ENCODE measurements around the gene EVA1C.
"Not testable (repeated sequence)": the region's sequence is repeated elsewhere in the genome, so short reads cannot be mapped to it uniquely, and the experiment has no call there.

The EVA1C gene

GRCh38 chr21:32424674-32425073, 12.2 kb downstream of the EVA1C start:
- no peak for DNase-seq (ENCODE audit: low read depth in 2 of 2)

- no peak for DNase-seq (ENCODE audit: low read depth in 2 of 2)
Observed at GRCh38 chr21:32425628-32426027, 13.1 kb downstream of the EVA1C start.

GRCh38 chr21:32426066-32426465, 13.6 kb downstream of the EVA1C start:
- DNase-seq (ENCODE audit: low read depth in 2 of 2): no peak

- DNase-seq (ENCODE audit: low read depth in 2 of 2): no peak
Observed at GRCh38 chr21:32426592-32427051, 14.1 kb downstream of the EVA1C start.

- DNase-seq (ENCODE audit: low read depth in 2 of 2): no peak
Observed at GRCh38 chr21:32427958-32428623, 15.6 kb downstream of the EVA1C start.

GRCh38 chr21:32432982-32433660, 20.6 kb downstream of the EVA1C start:
- not testable (repeated sequence) for DNase-seq (ENCODE audit: low read depth in 2 of 2)

GRCh38 chr21:32437729-32438128, 25.2 kb downstream of the EVA1C start:
- DNase-seq (ENCODE audit: low read depth in 2 of 2): no peak

- DNase-seq (ENCODE audit: low read depth in 2 of 2): no peak
Observed at GRCh38 chr21:32442566-32443318, 30.2 kb downstream of the EVA1C start.

GRCh38 chr21:32445101-32445500, 32.6 kb downstream of the EVA1C start:
- DNase-seq (ENCODE audit: low read depth in 2 of 2): no peak

GRCh38 chr21:32446440-32446839, 33.9 kb downstream of the EVA1C start:
- DNase-seq (ENCODE audit: low read depth in 2 of 2): not testable (repeated sequence)

GRCh38 chr21:32447224-32447623, 34.7 kb downstream of the EVA1C start:
- DNase-seq (ENCODE audit: low read depth in 2 of 2): no peak

- no peak for DNase-seq (ENCODE audit: low read depth in 2 of 2)
Observed at GRCh38 chr21:32448803-32449594, 36.5 kb downstream of the EVA1C start.

GRCh38 chr21:32450881-32451701, 38.6 kb downstream of the EVA1C start:
- not testable (repeated sequence) for DNase-seq (ENCODE audit: low read depth in 2 of 2)

- DNase-seq (ENCODE audit: low read depth in 2 of 2): not testable (repeated sequence)
Observed at GRCh38 chr21:32452191-32452590, 39.7 kb downstream of the EVA1C start.

- no peak for DNase-seq (ENCODE audit: low read depth in 2 of 2)
Observed at GRCh38 chr21:32452641-32453040, 40.1 kb downstream of the EVA1C start.

GRCh38 chr21:32455548-32455947, 43.0 kb downstream of the EVA1C start:
- no peak for DNase-seq (ENCODE audit: low read depth in 2 of 2)

- DNase-seq (ENCODE audit: low read depth in 2 of 2): no peak
Observed at GRCh38 chr21:32456497-32456918, 44.0 kb downstream of the EVA1C start.

- no peak for DNase-seq (ENCODE audit: low read depth in 2 of 2)
Observed at GRCh38 chr21:32457360-32457840, 44.9 kb downstream of the EVA1C start.

GRCh38 chr21:32457962-32458361, 45.5 kb downstream of the EVA1C start:
- no peak for DNase-seq (ENCODE audit: low read depth in 2 of 2)

- DNase-seq (ENCODE audit: low read depth in 2 of 2): no peak
Observed at GRCh38 chr21:32459972-32460371, 47.5 kb downstream of the EVA1C start.

GRCh38 chr21:32461503-32461902, 49.0 kb downstream of the EVA1C start:
- DNase-seq (ENCODE audit: low read depth in 2 of 2): no peak

All from stimulated activated CD4-positive, alpha-beta T cell treated with anti-CD3 and anti-CD28 coated beads, Interleukin-15, amount 100 ng/mL, for 48 hours (primary cell).